WERI-Rb-1 (cell line): ENCODE data around the gene JAML.

Source experiments
- DNase-seq: peaks from one replicate; pipeline ENCODE4 v3.0.0-alpha.2; 2020
- H3K27ac ChIP-seq: fragments of 250-450 bp; sonication (Bioruptor Pico); 2 replicates; pipeline ENCODE4 v1.5.1; 2020; ENCODE audit warnings: mild to moderate bottlenecking, moderate library complexity
- H3K27me3 ChIP-seq: fragments of 250-450 bp; sonication (Bioruptor Pico); 2 replicates; pipeline ENCODE4 v1.5.1; 2021; ENCODE audit warnings: mild to moderate bottlenecking, low read depth, moderate library complexity; ENCODE audit not compliant: insufficient read depth, severe bottlenecking
- H3K36me3 ChIP-seq: fragments of 250-450 bp; sonication (Bioruptor Pico); 2 replicates; pipeline ENCODE4 v1.5.1; 2020; ENCODE audit warnings: mild to moderate bottlenecking, moderate library complexity
- H3K4me3 ChIP-seq: 2 replicates; pipeline ENCODE4 v1.5.1; 2011; ENCODE audit warnings: low read depth, mild to moderate bottlenecking, control low read depth, low read length
- H3K9me3 ChIP-seq: fragments of 250-450 bp; sonication (Bioruptor Pico); 2 replicates; pipeline ENCODE4 v1.5.1; 2021; ENCODE audit warnings: mild to moderate bottlenecking, moderate library complexity; ENCODE audit not compliant: severe bottlenecking
- TF ChIP-seq, protein P1 (sequence below): IDR thresholded peaks from 2 replicates; pipeline ENCODE4 v1.5.1; 2011; ENCODE audit warnings: low read depth, mild to moderate bottlenecking, control low read depth, inconsistent platforms, low read length

Gene JAML

GRCh38 chr11:118243993-118244762, 19.4 kb upstream of the JAML start:
- H3K27me3 ChIP-seq: no peaks in the 10 kb centered on the region
- no peaks in the 10 kb centered on the region for H3K9me3 ChIP-seq
- DNase-seq: no peak
- H3K4me3 ChIP-seq: no peak overlapping the region
- no peaks in the 10 kb centered on the region for H3K36me3 ChIP-seq
- TF ChIP-seq, protein P1, sequence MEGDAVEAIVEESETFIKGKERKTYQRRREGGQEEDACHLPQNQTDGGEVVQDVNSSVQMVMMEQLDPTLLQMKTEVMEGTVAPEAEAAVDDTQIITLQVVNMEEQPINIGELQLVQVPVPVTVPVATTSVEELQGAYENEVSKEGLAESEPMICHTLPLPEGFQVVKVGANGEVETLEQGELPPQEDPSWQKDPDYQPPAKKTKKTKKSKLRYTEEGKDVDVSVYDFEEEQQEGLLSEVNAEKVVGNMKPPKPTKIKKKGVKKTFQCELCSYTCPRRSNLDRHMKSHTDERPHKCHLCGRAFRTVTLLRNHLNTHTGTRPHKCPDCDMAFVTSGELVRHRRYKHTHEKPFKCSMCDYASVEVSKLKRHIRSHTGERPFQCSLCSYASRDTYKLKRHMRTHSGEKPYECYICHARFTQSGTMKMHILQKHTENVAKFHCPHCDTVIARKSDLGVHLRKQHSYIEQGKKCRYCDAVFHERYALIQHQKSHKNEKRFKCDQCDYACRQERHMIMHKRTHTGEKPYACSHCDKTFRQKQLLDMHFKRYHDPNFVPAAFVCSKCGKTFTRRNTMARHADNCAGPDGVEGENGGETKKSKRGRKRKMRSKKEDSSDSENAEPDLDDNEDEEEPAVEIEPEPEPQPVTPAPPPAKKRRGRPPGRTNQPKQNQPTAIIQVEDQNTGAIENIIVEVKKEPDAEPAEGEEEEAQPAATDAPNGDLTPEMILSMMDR: no peak
- no peak overlapping the region for H3K27ac ChIP-seq

DNA sequence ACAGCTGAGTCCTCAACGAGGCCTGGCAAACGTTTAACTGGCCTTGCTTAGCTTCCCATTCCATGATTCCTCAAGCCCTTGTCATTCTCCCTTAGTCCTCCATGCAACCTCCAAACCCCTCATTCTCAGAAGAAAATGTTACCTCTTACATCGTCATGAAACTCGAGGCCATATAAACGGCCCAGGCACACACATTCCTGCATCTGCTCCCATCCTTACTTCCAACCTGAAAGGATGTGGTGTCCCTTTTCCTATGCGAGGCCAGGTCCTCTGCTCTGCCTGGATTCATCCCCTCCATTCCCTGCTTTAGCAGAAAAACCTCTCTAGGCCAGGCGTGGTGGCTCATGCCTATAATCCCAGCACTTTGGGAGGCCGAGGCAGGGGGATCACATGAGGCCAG, 18.4 kb upstream of the JAML start:
- no peak overlapping the region for H3K27ac ChIP-seq
- no peaks in the 10 kb centered on the region for H3K27me3 ChIP-seq
- no peak overlapping the region for H3K4me3 ChIP-seq
- no peaks in the 10 kb centered on the region for H3K9me3 ChIP-seq
- TF ChIP-seq, protein P1: no peak
- no peak for DNase-seq
- no peaks in the 10 kb centered on the region for H3K36me3 ChIP-seq

- H3K4me3 ChIP-seq: no peak overlapping the region
- no peaks in the 10 kb centered on the region for H3K36me3 ChIP-seq
- H3K27me3 ChIP-seq: no peaks in the 10 kb centered on the region
- H3K9me3 ChIP-seq: no peaks in the 10 kb centered on the region
- no peak overlapping the region for H3K27ac ChIP-seq
- DNase-seq: no peak
- TF ChIP-seq, protein P1: no peak
Observed at GRCh38 chr11:118241764-118242098, 16.9 kb upstream of the JAML start.

GRCh38 chr11:118240999-118241763, 16.4 kb upstream of the JAML start:
- DNase-seq: no peak

DNA sequence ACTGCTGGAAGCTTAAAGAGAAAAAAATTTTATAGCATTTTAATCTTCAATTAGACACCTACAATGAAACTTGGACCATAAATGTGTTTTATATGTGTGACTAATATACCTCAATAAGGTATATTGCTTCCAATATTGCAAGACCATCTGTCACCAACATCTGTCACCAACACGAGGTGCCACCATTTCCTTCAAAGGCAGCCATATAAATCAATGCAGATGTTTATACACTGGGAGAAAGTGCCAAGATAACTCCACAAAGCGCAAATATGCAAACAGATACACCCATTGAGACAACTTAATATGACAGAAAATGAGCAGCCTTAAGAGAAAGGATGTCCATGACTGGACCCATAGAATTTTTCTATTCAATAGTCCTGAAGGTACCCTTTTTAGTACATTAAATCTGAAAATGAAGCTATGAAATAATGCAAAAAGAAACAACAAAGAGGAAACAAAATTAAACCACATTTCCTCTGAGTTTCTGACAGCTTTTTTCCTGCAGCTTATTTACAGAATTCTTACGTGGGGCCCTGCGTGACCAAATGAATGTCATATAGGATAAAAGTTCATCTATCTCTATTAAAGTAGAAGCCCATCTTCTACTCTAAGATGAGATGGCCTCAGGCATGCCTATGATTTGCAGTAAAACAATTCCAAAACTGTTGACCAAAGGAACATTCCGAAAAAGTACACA, 14.8 kb upstream of the JAML start:
- no peak for DNase-seq
- no peak overlapping the region for H3K4me3 ChIP-seq
- TF ChIP-seq, protein P1: no peak
- H3K9me3 ChIP-seq: no peaks in the 10 kb centered on the region
- H3K27me3 ChIP-seq: no peaks in the 10 kb centered on the region
- no peak overlapping the region for H3K27ac ChIP-seq
- H3K36me3 ChIP-seq: no peaks in the 10 kb centered on the region

More at GRCh38 chr11:118240999-118241763, 16.4 kb upstream of the JAML start:
- Histone ChIP-seq H3K27ac (no peak overlapping the region), H3K36me3 (no peaks in the 10 kb centered on the region), H3K27me3 (no peaks in the 10 kb centered on the region), H3K9me3 (no peaks in the 10 kb centered on the region), H3K4me3 (no peak overlapping the region)
- TF ChIP-seq, protein P1: no peak
